ENCODE measurements around the gene TLE3. TPM values are rescaled to one million over a fixed set of nuclear protein-coding genes. Genes with fewer than 3 reads are reported as not detected.

TLE3 gene
- total and polyA plus RNA-seq, 2 of the 13 experiments (the other 11 are each of a cell fraction or from before 2014, with no cell fraction given), result 11.9 to 13.8 TPM

DNA sequence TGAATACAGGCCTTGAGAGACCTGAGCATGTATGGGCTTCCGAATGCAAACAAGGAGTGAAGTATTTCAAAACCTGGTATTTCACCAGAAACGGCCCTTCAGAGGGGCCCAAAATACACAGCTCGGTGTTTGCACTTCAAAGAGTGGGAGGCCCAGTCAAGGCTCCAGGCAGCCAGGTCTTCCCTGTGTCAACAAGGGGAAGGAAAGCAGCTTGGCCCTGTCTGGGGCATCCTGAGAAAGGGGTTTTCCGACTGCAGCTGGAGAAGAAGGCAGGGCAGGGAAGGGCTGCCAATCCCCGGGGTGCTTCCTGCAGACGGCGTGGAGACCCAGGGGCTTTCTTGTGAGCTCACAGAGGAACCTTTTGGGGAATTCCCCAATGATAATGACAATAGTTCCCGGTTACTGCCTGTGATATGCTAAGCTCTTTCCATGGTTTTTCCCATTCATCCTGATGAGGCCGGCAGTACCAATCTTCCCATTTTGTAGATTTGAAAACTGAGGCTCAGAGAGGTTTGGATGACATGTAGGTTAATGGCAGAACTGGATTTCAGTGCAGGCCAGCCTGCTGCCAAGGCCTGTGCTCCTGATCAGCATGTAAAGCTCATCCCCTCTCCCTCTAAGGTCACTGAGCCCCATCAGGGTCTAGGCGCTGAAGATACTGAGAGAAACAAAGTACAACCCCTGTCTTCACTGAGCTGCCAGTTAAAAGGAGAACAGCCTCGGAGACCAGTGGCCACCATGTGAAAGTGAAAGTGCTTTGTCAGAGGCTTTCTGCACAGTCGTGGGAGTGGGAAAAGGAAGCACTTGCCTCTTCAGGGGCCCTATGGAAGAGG lies 43.0 kb upstream of the TLE3 start (continued):
- TF ChIP-seq ZNF180 (CRISPR knock-in tag; IDR thresholded peaks at IDR 0.05; ENCODE audit: borderline replicate concordance, low read depth) (no peak), MXD4 (CRISPR knock-in tag; IDR thresholded peaks at IDR 0.05) (no peak), MTA1 (CRISPR knock-in tag; IDR thresholded peaks at IDR 0.05; ENCODE audit: borderline replicate concordance) (peak; percentile 92; the same call in 1 of the 2 replicates), ZNF296 (CRISPR knock-in tag; conservative IDR thresholded peaks at IDR 0.05) (0 out of 2 replicates have a peak, but pooled peaks have one; percentile 71), ZSCAN29 (CRISPR knock-in tag; conservative IDR thresholded peaks at IDR 0.05) (peak; percentile 96), ZNF562 (CRISPR knock-in tag; IDR thresholded peaks at IDR 0.05; ENCODE audit: borderline replicate concordance) (0 out of 2 replicates have a peak, but pooled peaks have one; percentile 51), SKI (IDR thresholded peaks at IDR 0.05; ENCODE audit: partially characterized antibody) (peak; percentile 98), CBFB (CRISPR knock-in tag; IDR thresholded peaks at IDR 0.05) (peak; percentile 92), ATF7-NPFF (CRISPR knock-in tag; IDR thresholded peaks at IDR 0.05; ENCODE audit: low read depth) (peak; percentile 76), NR2C2 (CRISPR knock-in tag; IDR thresholded peaks at IDR 0.05; ENCODE audit: borderline replicate concordance) (peak; percentile 57; the same call in 1 of the 2 replicates), ZFX (CRISPR knock-in tag; IDR thresholded peaks at IDR 0.05; ENCODE audit: low read depth) (peak; percentile 77), RNF2 (conservative IDR thresholded peaks at IDR 0.05; ENCODE audit: low read depth) (peak; percentile 82; the same call in 1 of the 2 replicates), KLF15 (CRISPR knock-in tag; IDR thresholded peaks at IDR 0.05; ENCODE audit: borderline replicate concordance) (peak; percentile 79; the same call in 1 of the 2 replicates), PAWR (CRISPR knock-in tag; IDR thresholded peaks at IDR 0.05; ENCODE audit: borderline replicate concordance) (no peak), TMF1 (CRISPR knock-in tag; IDR thresholded peaks at IDR 0.05; ENCODE audit: low read depth) (peak; percentile 75; the same call in 1 of the 2 replicates), NR3C1 (CRISPR knock-in tag; IDR thresholded peaks at IDR 0.05) (no peak)
- TF ChIP-seq, protein P1, sequence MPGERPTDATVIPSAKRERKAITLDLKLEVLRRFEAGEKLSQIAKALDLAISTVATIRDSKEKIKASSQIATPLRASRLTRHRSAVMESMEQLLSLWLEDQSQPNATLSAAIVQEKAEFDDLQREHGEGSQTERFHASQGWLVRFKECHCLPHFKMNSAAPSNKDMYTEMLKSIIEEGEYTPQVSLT (CRISPR knock-in tag; IDR thresholded peaks at IDR 0.05; ENCODE audit: borderline replicate concordance, low read depth), result no peak
- TF ChIP-seq, protein P2, sequence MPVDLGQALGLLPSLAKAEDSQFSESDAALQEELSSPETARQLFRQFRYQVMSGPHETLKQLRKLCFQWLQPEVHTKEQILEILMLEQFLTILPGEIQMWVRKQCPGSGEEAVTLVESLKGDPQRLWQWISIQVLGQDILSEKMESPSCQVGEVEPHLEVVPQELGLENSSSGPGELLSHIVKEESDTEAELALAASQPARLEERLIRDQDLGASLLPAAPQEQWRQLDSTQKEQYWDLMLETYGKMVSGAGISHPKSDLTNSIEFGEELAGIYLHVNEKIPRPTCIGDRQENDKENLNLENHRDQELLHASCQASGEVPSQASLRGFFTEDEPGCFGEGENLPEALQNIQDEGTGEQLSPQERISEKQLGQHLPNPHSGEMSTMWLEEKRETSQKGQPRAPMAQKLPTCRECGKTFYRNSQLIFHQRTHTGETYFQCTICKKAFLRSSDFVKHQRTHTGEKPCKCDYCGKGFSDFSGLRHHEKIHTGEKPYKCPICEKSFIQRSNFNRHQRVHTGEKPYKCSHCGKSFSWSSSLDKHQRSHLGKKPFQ (CRISPR knock-in tag; IDR thresholded peaks at IDR 0.05; ENCODE audit: insufficient replicate concordance), result no peak
- TF ChIP-seq, protein P3, sequence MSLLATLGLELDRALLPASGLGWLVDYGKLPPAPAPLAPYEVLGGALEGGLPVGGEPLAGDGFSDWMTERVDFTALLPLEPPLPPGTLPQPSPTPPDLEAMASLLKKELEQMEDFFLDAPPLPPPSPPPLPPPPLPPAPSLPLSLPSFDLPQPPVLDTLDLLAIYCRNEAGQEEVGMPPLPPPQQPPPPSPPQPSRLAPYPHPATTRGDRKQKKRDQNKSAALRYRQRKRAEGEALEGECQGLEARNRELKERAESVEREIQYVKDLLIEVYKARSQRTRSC (CRISPR knock-in tag; IDR thresholded peaks at IDR 0.05; ENCODE audit: low read depth), result no peak
- TF ChIP-seq, protein P4, sequence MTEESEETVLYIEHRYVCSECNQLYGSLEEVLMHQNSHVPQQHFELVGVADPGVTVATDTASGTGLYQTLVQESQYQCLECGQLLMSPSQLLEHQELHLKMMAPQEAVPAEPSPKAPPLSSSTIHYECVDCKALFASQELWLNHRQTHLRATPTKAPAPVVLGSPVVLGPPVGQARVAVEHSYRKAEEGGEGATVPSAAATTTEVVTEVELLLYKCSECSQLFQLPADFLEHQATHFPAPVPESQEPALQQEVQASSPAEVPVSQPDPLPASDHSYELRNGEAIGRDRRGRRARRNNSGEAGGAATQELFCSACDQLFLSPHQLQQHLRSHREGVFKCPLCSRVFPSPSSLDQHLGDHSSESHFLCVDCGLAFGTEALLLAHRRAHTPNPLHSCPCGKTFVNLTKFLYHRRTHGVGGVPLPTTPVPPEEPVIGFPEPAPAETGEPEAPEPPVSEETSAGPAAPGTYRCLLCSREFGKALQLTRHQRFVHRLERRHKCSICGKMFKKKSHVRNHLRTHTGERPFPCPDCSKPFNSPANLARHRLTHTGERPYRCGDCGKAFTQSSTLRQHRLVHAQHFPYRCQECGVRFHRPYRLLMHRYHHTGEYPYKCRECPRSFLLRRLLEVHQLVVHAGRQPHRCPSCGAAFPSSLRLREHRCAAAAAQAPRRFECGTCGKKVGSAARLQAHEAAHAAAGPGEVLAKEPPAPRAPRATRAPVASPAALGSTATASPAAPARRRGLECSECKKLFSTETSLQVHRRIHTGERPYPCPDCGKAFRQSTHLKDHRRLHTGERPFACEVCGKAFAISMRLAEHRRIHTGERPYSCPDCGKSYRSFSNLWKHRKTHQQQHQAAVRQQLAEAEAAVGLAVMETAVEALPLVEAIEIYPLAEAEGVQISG (CRISPR knock-in tag; IDR thresholded peaks at IDR 0.05), result peak; percentile 87
- TF ChIP-seq, protein P5, sequence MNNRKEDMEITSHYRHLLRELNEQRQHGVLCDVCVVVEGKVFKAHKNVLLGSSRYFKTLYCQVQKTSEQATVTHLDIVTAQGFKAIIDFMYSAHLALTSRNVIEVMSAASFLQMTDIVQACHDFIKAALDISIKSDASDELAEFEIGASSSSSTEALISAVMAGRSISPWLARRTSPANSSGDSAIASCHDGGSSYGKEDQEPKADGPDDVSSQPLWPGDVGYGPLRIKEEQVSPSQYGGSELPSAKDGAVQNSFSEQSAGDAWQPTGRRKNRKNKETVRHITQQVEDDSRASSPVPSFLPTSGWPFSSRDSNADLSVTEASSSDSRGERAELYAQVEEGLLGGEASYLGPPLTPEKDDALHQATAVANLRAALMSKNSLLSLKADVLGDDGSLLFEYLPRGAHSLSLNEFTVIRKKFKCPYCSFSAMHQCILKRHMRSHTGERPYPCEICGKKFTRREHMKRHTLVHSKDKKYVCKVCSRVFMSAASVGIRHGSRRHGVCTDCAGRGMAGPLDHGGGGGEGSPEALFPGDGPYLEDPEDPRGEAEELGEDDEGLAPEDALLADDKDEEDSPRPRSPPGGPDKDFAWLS (CRISPR knock-in tag; IDR thresholded peaks at IDR 0.05; ENCODE audit: borderline replicate concordance), result no peak
